Heart right ventricle (tissue), 16 donors: ENCODE data around the gene HRH2. TPM values are rescaled to one million over a fixed set of nuclear protein-coding genes. Genes with fewer than 3 reads are reported as not detected.

Experiments used
- ATAC-seq, 8 donors: fragments of 200-7000 bp; cut with Tn5 transposase; one replicate each; pipeline ENCODE4 v1.9.1; 2020; ENCODE audit warnings: mild to moderate bottlenecking in 8 of 8, moderate library complexity in 8 of 8, moderate number of reproducible peaks in 1 of 8
- DNase-seq, 2 donors: peaks; one replicate each; pipeline ENCODE4 v3.0.0-alpha.2; 2020
- H3K27ac ChIP-seq, 10 donors: fragments of 200-600 bp; sonication (generic) in 2 of 10; one replicate each; pipeline versions ENCODE4 v1.5.0 to v1.8.0; 2020 to 2022; ENCODE audit warnings: mild to moderate bottlenecking in 3 of 10
- H3K27me3 ChIP-seq, 7 donors: fragments of 200-600 bp; one replicate each; pipeline ENCODE4 v1.8.0; 2021 to 2022; ENCODE audit warnings: mild to moderate bottlenecking in 2 of 7
- H3K36me3 ChIP-seq, 9 donors: fragments of 200-600 bp; sonication (generic) in 1 of 9; one replicate each; pipeline versions ENCODE4 v1.5.0 to v1.8.0; 2020 to 2022; ENCODE audit warnings: mild to moderate bottlenecking in 2 of 9
- H3K4me1 ChIP-seq, 9 donors: fragments of 200-600 bp; sonication (generic) in 1 of 9; one replicate each; pipeline versions ENCODE4 v1.5.0 to v1.8.0; 2020 to 2022; ENCODE audit warnings: mild to moderate bottlenecking in 4 of 9
- H3K4me3 ChIP-seq, 10 donors: fragments of 200-600 bp; sonication (generic) in 2 of 10; one replicate each; pipeline versions ENCODE4 v1.5.0 to v1.8.0; 2020 to 2022; ENCODE audit warnings: mild to moderate bottlenecking in 7 of 10, moderate library complexity in 2 of 10
- H3K9me3 ChIP-seq, 11 donors: fragments of 200-600 bp in 10 of 11; sonication (generic) in 2 of 11; one replicate each; pipeline versions ENCODE4 v1.5.0 to v1.8.0; 2013 to 2022; ENCODE audit warnings: mild to moderate bottlenecking in 2 of 11, control low read depth in 1 of 11, moderate library complexity in 1 of 11
- CTCF ChIP-seq, 9 donors: fragments of 200-600 bp; sonication (generic) in 2 of 9; IDR thresholded peaks; one replicate each; pipeline versions ENCODE4 v1.5.0 to v1.8.0; 2021 to 2022; ENCODE audit warnings: antibody characterized with exemption in 9 of 9, mild to moderate bottlenecking in 5 of 9, moderate library complexity in 1 of 9
- WGBS, 2 donors: extraction: QIAGEN DNeasy Blood & Tissue Kit; methylation state at CpG; one replicate each; pipeline ENCODE4 v1.1.7; 2013; ENCODE audit warnings: inconsistent platforms in 1 of 2; 5-methylcytosine and 5-hydroxymethylcytosine counted together
- intact Hi-C, 10 donors: fragments of 100-400 bp; cut with DNase I; formaldehyde crosslinking; loops; one replicate each; pipeline versions ENCODE4 v1.11.1 to v1.14.2; 2022
- polyA plus RNA-seq, 2 donors: library from polyadenylated mRNA; stranded (reverse); fragments of 200-250 nt; gene quantifications; one replicate each; pipeline ENCODE4 v1.2.3, GENCODE V29; 2013
- total RNA-seq, 10 donors: library from RNA; stranded (reverse); fragmentation: NEBNext Ultra II Directional in 3 of 10; extraction: Animal tissue kit (Norgen Biotek cat#: 25700) in 3 of 10; gene quantifications; one replicate each; pipeline versions ENCODE4 v1.2.1 to v1.2.4, GENCODE V29; 2021 to 2023
- donor health status: Arrhythmogenic right ventricular cardiomyopathy.
- donor health status: ischemic (EF 13 %, LVEDD 7.1; RV severe dilation, severe dysfunction).
- donor health status: healthy with polysubstance abuse.
- donor health status: DM: no; HTN: yes; CAD: no.
- donor health status: DM: no; HTN: no; CAD: no.
- donor health status: ischemic (EF 25% LVEDD 6.9; RV normal size, moderate dysfunction).
- donor health status: ischemic (EF 25% LVEDD 5.7; RV mildly dilated, moderate dysfunction).
- donor health status: healthy.
- donor health status: DM: yes; HTN: yes; CAD: no.
- donor health status: Ischemic cardiomyopathy.
- donor health status: ischemic (EF 35%, LVEDD 5.7; RV mildly dilated, moderate dysfunction).
- donor health status: nonischemic (EF 11% LVEDD 7.7; RV severe dilation, severe dysfunction).
- donor health status: DM: yes; HTN: yes; CAD: no.
- donor health status: PGD.
- donor health status: ischemic (EF 29% LVEDD 5.4; RV normal size, mild dysfunction).
- donor health status: nonischemic (EF 23%, LVEDD 6.1; RV moderate dilation, normal function).

The HRH2 gene
- total and polyA plus RNA-seq, 12 donors: 12.2 to 78.7 (median 50.6) TPM

GRCh38 chr5:175675873-175676272 lies 18.0 kb downstream of the HRH2 start:
- Histone ChIP-seq H3K4me3 (no peak overlapping the region), H3K36me3 (no peaks in the 10 kb centered on the region), H3K27me3 (peaks cover 0 to 3% (median 0%) of the 10 kb centered on the region in 7 donors), H3K27ac (peak overlapping the region in 1 of 10 donors; percentile 62), H3K9me3 (no peaks in the 10 kb centered on the region), H3K4me1 (peaks cover 0 to 96% (median 39%) of the 10 kb centered on the region in 9 donors)
- TF ChIP-seq CTCF (IDR thresholded peaks at IDR 0.05): no peak
- DNase-seq (no peak), ATAC-seq (no peak)
- WGBS, 2 donors: 58 to 70% methylated on average over 10 of the region's 10 CpGs
- intact Hi-C loops: no loop called here

GRCh38 chr5:175677571-175677970 lies 19.7 kb downstream of the HRH2 start:
- Histone ChIP-seq H3K27me3 (peaks cover 0 to 3% (median 0%) of the 10 kb centered on the region in 7 donors), H3K9me3 (no peaks in the 10 kb centered on the region), H3K4me1 (peaks cover 0 to 89% (median 36%) of the 10 kb centered on the region in 9 donors), H3K4me3 (no peak overlapping the region), H3K27ac (peak overlapping the region in 8 of 10 donors; percentile 5 to 88 (median 33)), H3K36me3 (no peaks in the 10 kb centered on the region)
- ATAC-seq (peak in 1 of 8 donors; percentile 20), DNase-seq (no peak)
- WGBS, 2 donors: 61 to 64% methylated on average over 13 of the region's 13 CpGs
- intact Hi-C loops: no loop called here
- no peak for TF ChIP-seq CTCF (IDR thresholded peaks at IDR 0.05)

- DNase-seq: no peak
- H3K9me3 ChIP-seq: no peaks in the 10 kb centered on the region
- no peak for ATAC-seq
- peaks cover 0 to 85% (median 39%) of the 10 kb centered on the region in 9 donors for H3K4me1 ChIP-seq
- H3K36me3 ChIP-seq: peaks cover 0 to 2% (median 0%) of the 10 kb centered on the region in 9 donors
- WGBS, 2 donors: 63 to 66% methylated on average over 10 of the region's 10 CpGs
- no peak overlapping the region for H3K4me3 ChIP-seq
- TF ChIP-seq CTCF (IDR thresholded peaks at IDR 0.05): no peak
- peak overlapping the region in 8 of 10 donors; percentile 0 to 88 (median 30) for H3K27ac ChIP-seq
- peaks cover 0 to 3% (median 0%) of the 10 kb centered on the region in 7 donors for H3K27me3 ChIP-seq
- intact Hi-C loops: no loop called here
Observed at GRCh38 chr5:175678074-175678473, 20.2 kb downstream of the HRH2 start.

- TF ChIP-seq CTCF (IDR thresholded peaks at IDR 0.05): no peak
- H3K4me3 ChIP-seq: no peak overlapping the region
- H3K36me3 ChIP-seq: peaks cover 0 to 15% (median 3%) of the 10 kb centered on the region in 9 donors
- peaks cover 0 to 3% (median 0%) of the 10 kb centered on the region in 7 donors for H3K27me3 ChIP-seq
- DNase-seq (no peak), ATAC-seq (no peak)
- H3K4me1 ChIP-seq: peaks cover 0 to 93% (median 42%) of the 10 kb centered on the region in 9 donors
- peak overlapping the region in 9 of 10 donors; percentile 76 to 91 (median 87) for H3K27ac ChIP-seq
- 53 to 59% methylated on average over 3 of the region's 3 CpGs for WGBS, 2 donors
- intact Hi-C loops: no loop called here
- no peaks in the 10 kb centered on the region for H3K9me3 ChIP-seq
Observed at GRCh38 chr5:175679411-175679810, 21.5 kb downstream of the HRH2 start.
